ENCODE data around the gene CCNI.

CCNI gene

DNA sequence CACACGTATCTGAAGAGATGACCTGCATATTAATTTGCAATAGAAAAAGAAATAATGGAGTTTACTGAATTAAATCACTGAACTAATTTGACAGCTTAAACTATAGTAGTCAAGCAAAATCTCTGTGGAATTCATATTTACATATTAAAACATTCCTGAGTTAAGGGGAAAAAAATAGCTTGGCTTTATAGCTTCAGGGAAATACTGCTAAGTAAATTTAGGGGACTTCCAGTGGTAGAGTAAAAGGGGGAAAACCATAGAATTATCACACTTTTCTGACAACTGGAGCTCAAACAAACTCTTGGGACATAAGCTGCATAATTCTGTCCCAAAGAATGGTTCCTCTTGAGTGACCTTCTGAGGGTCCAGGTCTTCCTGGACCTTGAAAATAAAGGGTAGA lies 28.6 kb upstream of the CCNI start:
- H3K9me3 ChIP-seq (ENCODE audit: severe bottlenecking) = no peaks in the 10 kb centered on the region
- no peak for DNase-seq
- TF ChIP-seq, protein P1, sequence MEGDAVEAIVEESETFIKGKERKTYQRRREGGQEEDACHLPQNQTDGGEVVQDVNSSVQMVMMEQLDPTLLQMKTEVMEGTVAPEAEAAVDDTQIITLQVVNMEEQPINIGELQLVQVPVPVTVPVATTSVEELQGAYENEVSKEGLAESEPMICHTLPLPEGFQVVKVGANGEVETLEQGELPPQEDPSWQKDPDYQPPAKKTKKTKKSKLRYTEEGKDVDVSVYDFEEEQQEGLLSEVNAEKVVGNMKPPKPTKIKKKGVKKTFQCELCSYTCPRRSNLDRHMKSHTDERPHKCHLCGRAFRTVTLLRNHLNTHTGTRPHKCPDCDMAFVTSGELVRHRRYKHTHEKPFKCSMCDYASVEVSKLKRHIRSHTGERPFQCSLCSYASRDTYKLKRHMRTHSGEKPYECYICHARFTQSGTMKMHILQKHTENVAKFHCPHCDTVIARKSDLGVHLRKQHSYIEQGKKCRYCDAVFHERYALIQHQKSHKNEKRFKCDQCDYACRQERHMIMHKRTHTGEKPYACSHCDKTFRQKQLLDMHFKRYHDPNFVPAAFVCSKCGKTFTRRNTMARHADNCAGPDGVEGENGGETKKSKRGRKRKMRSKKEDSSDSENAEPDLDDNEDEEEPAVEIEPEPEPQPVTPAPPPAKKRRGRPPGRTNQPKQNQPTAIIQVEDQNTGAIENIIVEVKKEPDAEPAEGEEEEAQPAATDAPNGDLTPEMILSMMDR (IDR thresholded peaks at IDR 0.05; ENCODE audit: low read depth, low read length) = no peak
- H3K27me3 ChIP-seq (ENCODE audit: insufficient read depth, low read depth, severe bottlenecking) = no peaks in the 10 kb centered on the region
- no peak overlapping the region for H3K4me3 ChIP-seq (ENCODE audit: low read depth, low read length)
- no peak overlapping the region for H3K27ac ChIP-seq
- no peaks in the 10 kb centered on the region for H3K36me3 ChIP-seq

DNA sequence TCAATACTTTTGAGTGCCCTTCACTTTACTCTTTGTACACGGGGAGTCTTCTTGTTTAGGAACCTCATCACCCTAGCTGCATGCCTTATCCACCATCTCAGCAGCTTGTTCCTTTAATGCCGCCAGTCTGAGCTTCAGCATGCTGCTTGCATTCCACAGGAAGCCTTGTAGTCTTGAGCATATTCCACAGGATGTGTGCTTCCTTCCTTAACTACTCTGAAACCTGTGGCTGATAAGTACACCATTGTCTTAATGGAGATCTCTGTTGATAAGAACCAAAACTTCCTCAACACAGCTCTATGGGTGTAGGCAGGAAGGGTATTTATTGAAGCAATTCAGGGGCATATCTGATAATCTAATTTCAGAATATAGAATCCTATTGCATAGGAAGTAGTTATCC lies 24.4 kb upstream of the CCNI start:
- no peak for DNase-seq
- Histone ChIP-seq H3K27me3 (ENCODE audit: insufficient read depth, low read depth, severe bottlenecking) (no peaks in the 10 kb centered on the region), H3K36me3 (no peaks in the 10 kb centered on the region), H3K9me3 (ENCODE audit: severe bottlenecking) (no peaks in the 10 kb centered on the region), H3K27ac (no peak overlapping the region), H3K4me3 (ENCODE audit: low read depth, low read length) (no peak overlapping the region)
- TF ChIP-seq, protein P1 (IDR thresholded peaks at IDR 0.05; ENCODE audit: low read depth, low read length) = no peak

DNA sequence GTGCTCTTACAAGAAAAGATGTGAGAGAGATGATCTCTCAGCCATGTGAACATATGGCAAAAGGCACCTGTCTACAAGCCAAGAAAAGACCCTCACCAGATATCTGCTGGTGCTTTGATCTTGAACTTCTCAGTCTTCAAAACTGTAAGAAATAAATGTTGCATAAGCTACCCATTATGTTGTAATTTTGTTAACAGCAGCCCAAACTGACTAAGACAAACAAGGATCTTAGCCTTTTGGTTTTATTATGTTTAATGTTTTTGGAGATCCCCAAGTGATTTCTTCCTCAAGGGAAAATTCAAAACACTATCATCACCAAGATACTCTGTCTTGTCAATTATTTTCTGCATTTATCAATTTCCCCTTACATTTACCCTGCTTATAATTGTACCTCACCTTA lies 21.8 kb upstream of the CCNI start:
- no peaks in the 10 kb centered on the region for H3K9me3 ChIP-seq (ENCODE audit: severe bottlenecking)
- H3K4me3 ChIP-seq (ENCODE audit: low read depth, low read length) = no peak overlapping the region
- TF ChIP-seq, protein P1 (IDR thresholded peaks at IDR 0.05; ENCODE audit: low read depth, low read length) = no peak
- H3K27me3 ChIP-seq (ENCODE audit: insufficient read depth, low read depth, severe bottlenecking) = no peaks in the 10 kb centered on the region
- H3K27ac ChIP-seq = no peak overlapping the region
- no peak for DNase-seq
- no peaks in the 10 kb centered on the region for H3K36me3 ChIP-seq

DNA sequence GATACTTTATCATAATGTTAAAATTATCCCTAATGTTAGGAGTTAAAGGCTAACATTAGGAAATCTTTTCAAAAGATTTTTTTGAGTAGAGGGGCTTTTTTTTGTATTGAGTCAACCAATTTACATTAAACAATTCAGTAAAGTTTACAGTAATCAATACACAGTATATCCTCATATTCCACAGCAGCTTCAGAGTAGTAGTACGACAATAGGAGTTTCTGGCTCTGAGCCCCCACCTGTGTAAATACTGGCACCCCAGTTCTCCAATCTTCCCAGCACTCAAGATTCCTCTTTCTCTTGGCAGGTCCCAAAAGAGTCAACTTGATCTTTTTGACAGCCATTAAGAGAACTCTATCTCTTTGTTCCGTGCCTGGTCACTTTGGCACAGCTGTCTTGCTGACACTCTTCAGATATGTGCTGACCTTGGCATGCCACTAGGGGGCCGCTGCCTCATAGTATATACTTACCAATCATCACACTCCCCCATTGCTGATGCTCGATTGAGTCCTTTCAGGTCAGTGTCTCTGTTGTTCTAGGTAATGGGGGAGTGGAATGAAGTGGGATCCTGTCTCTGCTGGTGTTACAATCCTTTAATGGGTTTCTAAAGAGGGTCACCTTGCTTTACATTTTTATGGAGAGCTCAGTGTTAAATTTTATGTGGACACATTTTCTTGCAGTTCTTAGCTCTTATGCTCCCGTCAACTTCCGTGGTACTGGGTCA lies 19.5 kb upstream of the CCNI start:
- DNase-seq = peak; percentile 80
- Histone ChIP-seq H3K4me3 (ENCODE audit: low read depth, low read length) (no peak overlapping the region), H3K27me3 (ENCODE audit: insufficient read depth, low read depth, severe bottlenecking) (no peaks in the 10 kb centered on the region), H3K36me3 (no peaks in the 10 kb centered on the region), H3K9me3 (ENCODE audit: severe bottlenecking) (no peaks in the 10 kb centered on the region), H3K27ac (no peak overlapping the region)
- TF ChIP-seq, protein P1 (IDR thresholded peaks at IDR 0.05; ENCODE audit: low read depth, low read length) = peak; percentile 88

DNA sequence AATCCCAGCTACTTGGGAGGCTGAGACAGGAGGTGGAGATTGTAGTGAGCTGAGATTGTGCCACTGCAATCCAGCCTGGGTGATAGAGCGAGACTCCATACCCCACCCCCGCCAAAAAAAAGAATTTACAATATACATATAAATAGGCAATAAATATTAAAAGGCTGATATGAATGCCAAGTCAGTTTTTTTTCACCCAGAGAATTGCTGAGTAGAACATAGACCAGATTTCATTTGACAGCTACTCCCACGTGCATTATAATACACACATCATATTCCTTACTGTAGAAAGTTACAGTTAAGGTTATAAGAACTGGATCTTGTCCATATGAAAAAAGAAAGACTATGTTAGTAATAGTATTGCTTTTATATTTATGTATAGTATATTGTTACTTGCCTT lies 18.7 kb upstream of the CCNI start:
- Histone ChIP-seq H3K36me3 (no peaks in the 10 kb centered on the region), H3K9me3 (ENCODE audit: severe bottlenecking) (no peaks in the 10 kb centered on the region), H3K4me3 (ENCODE audit: low read depth, low read length) (no peak overlapping the region), H3K27ac (no peak overlapping the region), H3K27me3 (ENCODE audit: insufficient read depth, low read depth, severe bottlenecking) (no peaks in the 10 kb centered on the region)
- no peak for DNase-seq
- TF ChIP-seq, protein P1 (IDR thresholded peaks at IDR 0.05; ENCODE audit: low read depth, low read length) = no peak

DNA sequence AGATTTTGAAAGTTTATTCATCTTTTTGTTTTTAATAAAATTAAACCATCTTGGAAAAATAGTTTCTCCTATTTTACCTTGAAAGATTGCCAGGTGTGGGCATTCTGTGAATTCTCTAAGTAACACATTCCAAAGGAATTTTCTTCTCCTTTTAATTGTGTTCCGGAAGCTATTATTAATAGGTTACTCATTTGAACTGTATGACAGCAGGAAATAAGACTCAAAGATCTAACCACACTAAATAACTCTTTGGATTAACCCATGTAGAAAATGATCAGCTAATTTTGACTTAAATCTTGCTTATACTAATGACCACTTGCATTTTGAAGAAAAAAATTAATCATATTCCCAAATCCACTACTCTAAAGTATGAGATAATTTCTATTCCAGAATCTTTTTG lies 17.6 kb upstream of the CCNI start:
- H3K27ac ChIP-seq = no peak overlapping the region
- H3K36me3 ChIP-seq = no peaks in the 10 kb centered on the region
- TF ChIP-seq, protein P1 (IDR thresholded peaks at IDR 0.05; ENCODE audit: low read depth, low read length) = no peak
- no peaks in the 10 kb centered on the region for H3K27me3 ChIP-seq (ENCODE audit: insufficient read depth, low read depth, severe bottlenecking)
- DNase-seq = no peak
- H3K9me3 ChIP-seq (ENCODE audit: severe bottlenecking) = no peaks in the 10 kb centered on the region
- no peak overlapping the region for H3K4me3 ChIP-seq (ENCODE audit: low read depth, low read length)
